ENCODE data around the gene TRIM24.
"Not testable (repeated sequence)": the region's sequence is repeated elsewhere in the genome, so short reads cannot be mapped to it uniquely, and the experiment has no call there.

The TRIM24 gene

GRCh38 chr7:138440460-138440859 lies 19.6 kb upstream of the TRIM24 start:
- H2AFZ ChIP-seq (ENCODE audit: low read depth, low read length): no peak overlapping the region
- H3K27me3 ChIP-seq (ENCODE audit: insufficient read depth, low read length): no peaks in the 10 kb centered on the region
- no peak overlapping the region for H3K4me3 ChIP-seq (ENCODE audit: low read length)
- no peaks in the 10 kb centered on the region for H3K36me3 ChIP-seq (ENCODE audit: insufficient read depth, low read length)
- no peaks in the 10 kb centered on the region for H3K4me1 ChIP-seq (ENCODE audit: insufficient read depth, low read length)
- peaks cover 8% of the 10 kb centered on the region for H3K9me3 ChIP-seq (ENCODE audit: low read length)

GRCh38 chr7:138442822-138443221 lies 17.2 kb upstream of the TRIM24 start:
- H3K4me3 ChIP-seq (ENCODE audit: low read length): no peak overlapping the region
- no peaks in the 10 kb centered on the region for H3K27me3 ChIP-seq (ENCODE audit: insufficient read depth, low read length)
- H3K4me1 ChIP-seq (ENCODE audit: insufficient read depth, low read length): no peaks in the 10 kb centered on the region
- peaks cover 8% of the 10 kb centered on the region for H3K9me3 ChIP-seq (ENCODE audit: low read length)
- no peaks in the 10 kb centered on the region for H3K36me3 ChIP-seq (ENCODE audit: insufficient read depth, low read length)
- H2AFZ ChIP-seq (ENCODE audit: low read depth, low read length): no peak overlapping the region

- no peaks in the 10 kb centered on the region for H3K36me3 ChIP-seq (ENCODE audit: insufficient read depth, low read length)
- H3K9me3 ChIP-seq (ENCODE audit: low read length): peaks cover 6% of the 10 kb centered on the region
- H3K4me1 ChIP-seq (ENCODE audit: insufficient read depth, low read length): no peaks in the 10 kb centered on the region
- no peak overlapping the region for H2AFZ ChIP-seq (ENCODE audit: low read depth, low read length)
- H3K27me3 ChIP-seq (ENCODE audit: insufficient read depth, low read length): no peaks in the 10 kb centered on the region
- no peak overlapping the region for H3K4me3 ChIP-seq (ENCODE audit: low read length)
Observed at GRCh38 chr7:138449580-138449979, 10.5 kb upstream of the TRIM24 start.

- Histone ChIP-seq H3K36me3 (ENCODE audit: insufficient read depth, low read length) (no peaks in the 10 kb centered on the region), H2AFZ (ENCODE audit: low read depth, low read length) (no peak overlapping the region), H3K27me3 (ENCODE audit: insufficient read depth, low read length) (no peaks in the 10 kb centered on the region), H3K4me1 (ENCODE audit: insufficient read depth, low read length) (no peaks in the 10 kb centered on the region), H3K9me3 (ENCODE audit: low read length) (peaks cover 2% of the 10 kb centered on the region), H3K4me3 (ENCODE audit: low read length) (no peak overlapping the region)
Observed at GRCh38 chr7:138455609-138456008, 4.5 kb upstream of the TRIM24 start.

GRCh38 chr7:138456220-138456619 lies 3.8 kb upstream of the TRIM24 start:
- Histone ChIP-seq H3K9me3 (ENCODE audit: low read length) (no peaks in the 10 kb centered on the region), H3K27me3 (ENCODE audit: insufficient read depth, low read length) (no peaks in the 10 kb centered on the region), H3K36me3 (ENCODE audit: insufficient read depth, low read length) (no peaks in the 10 kb centered on the region), H3K4me1 (ENCODE audit: insufficient read depth, low read length) (no peaks in the 10 kb centered on the region), H3K4me3 (ENCODE audit: low read length) (no peak overlapping the region), H2AFZ (ENCODE audit: low read depth, low read length) (no peak overlapping the region)

GRCh38 chr7:138458576-138459412 lies 1.3 kb upstream of the TRIM24 start:
- Histone ChIP-seq H3K4me1 (ENCODE audit: insufficient read depth, low read length) (no peaks in the 10 kb centered on the region), H2AFZ (ENCODE audit: low read depth, low read length) (no peak overlapping the region), H3K4me3 (ENCODE audit: low read length) (peak overlapping the region; percentile 86), H3K9me3 (ENCODE audit: low read length) (peaks cover 6% of the 10 kb centered on the region), H3K36me3 (ENCODE audit: insufficient read depth, low read length) (peaks cover 10% of the 10 kb centered on the region), H3K27me3 (ENCODE audit: insufficient read depth, low read length) (no peaks in the 10 kb centered on the region)

GRCh38 chr7:138459413-138460175 lies 465 bp upstream of the TRIM24 start:
- Histone ChIP-seq H3K4me1 (ENCODE audit: insufficient read depth, low read length) (no peaks in the 10 kb centered on the region), H3K4me3 (ENCODE audit: low read length) (peak overlapping the region; percentile 86), H3K36me3 (ENCODE audit: insufficient read depth, low read length) (peaks cover 15% of the 10 kb centered on the region), H2AFZ (ENCODE audit: low read depth, low read length) (peak overlapping the region; percentile 85), H3K27me3 (ENCODE audit: insufficient read depth, low read length) (no peaks in the 10 kb centered on the region), H3K9me3 (ENCODE audit: low read length) (peaks cover 6% of the 10 kb centered on the region)

GRCh38 chr7:138460649-138461607 lies 869 bp downstream of the TRIM24 start:
- Histone ChIP-seq H2AFZ (ENCODE audit: low read depth, low read length) (no peak overlapping the region), H3K36me3 (ENCODE audit: insufficient read depth, low read length) (peaks cover 24% of the 10 kb centered on the region), H3K4me1 (ENCODE audit: insufficient read depth, low read length) (no peaks in the 10 kb centered on the region), H3K4me3 (ENCODE audit: low read length) (peak overlapping the region; percentile 88), H3K9me3 (ENCODE audit: low read length) (peaks cover 6% of the 10 kb centered on the region), H3K27me3 (ENCODE audit: insufficient read depth, low read length) (no peaks in the 10 kb centered on the region)

GRCh38 chr7:138463291-138463618 lies 3.2 kb downstream of the TRIM24 start:
- not testable (repeated sequence) for H3K4me1 ChIP-seq (ENCODE audit: insufficient read depth, low read length); H2AFZ ChIP-seq (ENCODE audit: low read depth, low read length); H3K27me3 ChIP-seq (ENCODE audit: insufficient read depth, low read length)
- Histone ChIP-seq H3K4me3 (ENCODE audit: low read length) (peak overlapping the region; percentile 29), H3K9me3 (ENCODE audit: low read length) (peaks cover 10% of the 10 kb centered on the region), H3K36me3 (ENCODE audit: insufficient read depth, low read length) (peaks cover 32% of the 10 kb centered on the region)

GRCh38 chr7:138465046-138465445 lies 5.0 kb downstream of the TRIM24 start:
- Histone ChIP-seq H3K27me3 (ENCODE audit: insufficient read depth, low read length) (no peaks in the 10 kb centered on the region), H3K9me3 (ENCODE audit: low read length) (peaks cover 15% of the 10 kb centered on the region), H3K36me3 (ENCODE audit: insufficient read depth, low read length) (peaks cover 47% of the 10 kb centered on the region), H3K4me3 (ENCODE audit: low read length) (no peak overlapping the region), H3K4me1 (ENCODE audit: insufficient read depth, low read length) (no peaks in the 10 kb centered on the region), H2AFZ (ENCODE audit: low read depth, low read length) (no peak overlapping the region)

- H2AFZ ChIP-seq (ENCODE audit: low read depth, low read length); H3K4me1 ChIP-seq (ENCODE audit: insufficient read depth, low read length); H3K27me3 ChIP-seq (ENCODE audit: insufficient read depth, low read length); H3K4me3 ChIP-seq (ENCODE audit: low read length): not testable (repeated sequence)
- H3K36me3 ChIP-seq (ENCODE audit: insufficient read depth, low read length): peaks cover 47% of the 10 kb centered on the region
- peaks cover 15% of the 10 kb centered on the region for H3K9me3 ChIP-seq (ENCODE audit: low read length)
Observed at GRCh38 chr7:138466069-138466756, 6.2 kb downstream of the TRIM24 start.

GRCh38 chr7:138468244-138469123 lies 8.4 kb downstream of the TRIM24 start:
- no peaks in the 10 kb centered on the region for H3K27me3 ChIP-seq (ENCODE audit: insufficient read depth, low read length)
- no peaks in the 10 kb centered on the region for H3K4me1 ChIP-seq (ENCODE audit: insufficient read depth, low read length)
- H2AFZ ChIP-seq (ENCODE audit: low read depth, low read length): no peak overlapping the region
- peaks cover 38% of the 10 kb centered on the region for H3K36me3 ChIP-seq (ENCODE audit: insufficient read depth, low read length)
- peaks cover 10% of the 10 kb centered on the region for H3K9me3 ChIP-seq (ENCODE audit: low read length)
- H3K4me3 ChIP-seq (ENCODE audit: low read length): no peak overlapping the region
